Activated CD8-positive, alpha-beta T cell treated with anti-CD3 and anti-CD28 coated beads for 36 hours (primary cell): Measurements from ENCODE around the gene UBAP1L. TPM values are rescaled to one million over a fixed set of nuclear protein-coding genes. Genes with fewer than 3 reads are reported as not detected.

Experiments
- ATAC-seq: fragments of 200-7000 bp; cut with Tn5 transposase; one replicate; pipeline ENCODE4 v1.10.0; 2021; ENCODE audit warnings: mild to moderate bottlenecking, moderate library complexity
- CTCF ChIA-PET: fragments of 350-600 bp; sonication (Branson Sonifier 250); formaldehyde crosslinking; loops from one replicate; lab custom pipeline; 2021; ENCODE audit warnings: antibody characterized with exemption; lab: Charles Lee
- POLR2A ChIA-PET: fragments of 350-600 bp; sonication (Branson Sonifier 250); formaldehyde crosslinking; loops from one replicate; lab custom pipeline; 2021; ENCODE audit warnings: antibody characterized with exemption; lab: Charles Lee
- DNase-seq: peaks from one replicate; pipeline ENCODE4 v3.0.0-alpha.2; 2020
- H3K27ac Mint-ChIP-seq: one replicate; pipeline ENCODE4 v1.8.0; 2021; ENCODE audit warnings: mild to moderate bottlenecking, mixed read lengths
- H3K27me3 Mint-ChIP-seq: one replicate; pipeline ENCODE4 v1.8.0; 2021; ENCODE audit warnings: mixed read lengths
- H3K36me3 Mint-ChIP-seq: one replicate; pipeline ENCODE4 v1.8.0; 2021; ENCODE audit warnings: low read depth, mixed read lengths
- H3K4me1 Mint-ChIP-seq: one replicate; pipeline ENCODE4 v1.8.0; 2021; ENCODE audit warnings: low read depth, mixed read lengths
- H3K4me3 Mint-ChIP-seq: one replicate; pipeline ENCODE4 v1.8.0; 2021; ENCODE audit warnings: mild to moderate bottlenecking, moderate library complexity, mixed read lengths
- H3K9me3 Mint-ChIP-seq: one replicate; pipeline ENCODE4 v1.8.0; 2021; ENCODE audit warnings: mixed read lengths
- CTCF ChIP-seq: fragments of 200-600 bp; IDR thresholded peaks from one replicate; pipeline ENCODE4 v1.8.0; 2022; ENCODE audit warnings: antibody characterized with exemption, mild to moderate bottlenecking
- intact Hi-C: fragments of 100-400 bp; cut with micrococcal nuclease; formaldehyde crosslinking; loops from one replicate; pipeline ENCODE4 v1.10.0; 2022
- total RNA-seq, 2 experiments: library from RNA; stranded (reverse); gene quantifications; one replicate each; pipeline ENCODE4 v1.2.3, GENCODE V29; 2021

UBAP1L gene
- total RNA-seq = 1 to 10 TPM; 2.9 to 3.3 TPM

GRCh38 chr15:65115086-65115485 lies at the start of gene UBAP1L:
TSS of gene UBAP1L (minus strand) at chr15:65115200. CDS start at chr15:65106215, 8,985 bp downstream.
- ATAC-seq (no peak), DNase-seq (no peak)
- H3K27me3 Mint-ChIP-seq = no peaks in the 10 kb centered on the region
- no peak for TF ChIP-seq CTCF
- intact Hi-C loops = no loop called here
- no peaks in the 10 kb centered on the region for H3K4me1 Mint-ChIP-seq
- no peak within 1 kb of the TSS for H3K27ac Mint-ChIP-seq
- ChIA-PET CTCF (interaction anchor here (1.3 to 1.7 kb wide), 3 partner anchors 8 to 81 kb away, joined by 4 to 7 read pairs (median 4); no protein-coding TSS in a partner anchor), POLR2A (no interaction called here)
- no peaks in the 10 kb centered on the region for H3K9me3 Mint-ChIP-seq
- no peak within 1 kb of the TSS for H3K4me3 Mint-ChIP-seq
- H3K36me3 Mint-ChIP-seq = peaks cover 26% of the 10 kb centered on the region

GRCh38 chr15:65164139-65164538 lies 49.1 kb upstream of the UBAP1L start:
- CTCF ChIA-PET = interaction anchor here (0.7 to 1.5 kb wide), 4 partner anchors 18 to 222 kb away, joined by 3 to 4 read pairs (median 3); no protein-coding TSS in a partner anchor
- no peak for TF ChIP-seq CTCF
- no peak for DNase-seq
- ATAC-seq = no peak
- H3K4me3 Mint-ChIP-seq = no peak overlapping the region
- intact Hi-C loops = no loop called here
- H3K36me3 Mint-ChIP-seq = peaks cover 9% of the 10 kb centered on the region
- POLR2A ChIA-PET = interaction anchor here (0.6 to 1.2 kb wide), 3 partner anchors 13 to 141 kb away, joined by 3 read pairs; partner anchors contain the start of gene RNU5B-1
- H3K9me3 Mint-ChIP-seq = no peaks in the 10 kb centered on the region
- peaks cover 8% of the 10 kb centered on the region for H3K4me1 Mint-ChIP-seq
- no peaks in the 10 kb centered on the region for H3K27me3 Mint-ChIP-seq
- no peak overlapping the region for H3K27ac Mint-ChIP-seq

- CTCF ChIA-PET = interaction anchor here (1.2 kb wide), 1 partner anchor 45 kb away, joined by 3 read pairs; no protein-coding TSS in a partner anchor
- ATAC-seq (no peak), DNase-seq (no peak)
- POLR2A ChIA-PET = interaction anchor here (1.0 kb wide), 1 partner anchor 141 kb away, joined by 3 read pairs; the partner anchor contains the start of gene RNU5B-1
- Mint-ChIP-seq H3K4me1 (peaks cover 8% of the 10 kb centered on the region), H3K27ac (no peak overlapping the region), H3K27me3 (no peaks in the 10 kb centered on the region), H3K9me3 (no peaks in the 10 kb centered on the region), H3K36me3 (peaks cover 9% of the 10 kb centered on the region), H3K4me3 (no peak overlapping the region)
- no peak for TF ChIP-seq CTCF
- intact Hi-C loops = no loop called here
These were observed 48.0 kb upstream of the UBAP1L start for GRCh38 chr15:65163041-65163440.

- ATAC-seq (no peak), DNase-seq (no peak)
- H3K36me3 Mint-ChIP-seq = peaks cover 30% of the 10 kb centered on the region
- H3K4me3 Mint-ChIP-seq = no peak overlapping the region
- no peaks in the 10 kb centered on the region for H3K9me3 Mint-ChIP-seq
- TF ChIP-seq CTCF = no peak
- intact Hi-C loops = no loop called here
- no peak overlapping the region for H3K27ac Mint-ChIP-seq
- CTCF ChIA-PET = interaction anchor here (0.8 kb wide), 1 partner anchor 10 kb away, joined by 3 read pairs; no protein-coding TSS in a partner anchor
- H3K4me1 Mint-ChIP-seq = no peaks in the 10 kb centered on the region
- no peaks in the 10 kb centered on the region for H3K27me3 Mint-ChIP-seq
- POLR2A ChIA-PET = no interaction called here
These were observed 41.7 kb upstream of the UBAP1L start for GRCh38 chr15:65156692-65157091.

- Mint-ChIP-seq H3K36me3 (peaks cover 30% of the 10 kb centered on the region), H3K4me1 (no peaks in the 10 kb centered on the region), H3K27ac (no peak overlapping the region), H3K4me3 (no peak overlapping the region), H3K9me3 (no peaks in the 10 kb centered on the region), H3K27me3 (no peaks in the 10 kb centered on the region)
- no peak for TF ChIP-seq CTCF
- POLR2A ChIA-PET = no interaction called here
- ATAC-seq (no peak), DNase-seq (no peak)
- CTCF ChIA-PET = no interaction called here
- intact Hi-C loops = no loop called here
These were observed 39.7 kb upstream of the UBAP1L start for GRCh38 chr15:65154720-65155119.
